ENCODE results near the gene KCNAB2. TPM values are rescaled to one million over a fixed set of nuclear protein-coding genes. Genes with fewer than 3 reads are reported as not detected.

The KCNAB2 gene
- total RNA-seq, 6 experiments from 2014 or later: 4.4 to 14.8 (median 6.9) TPM

- H3K9me3 ChIP-seq: no peaks in the 10 kb centered on the region
- no peak overlapping the region for H3K27ac ChIP-seq
- no peaks in the 10 kb centered on the region for H3K4me1 ChIP-seq
- intact Hi-C loops (cut with DNase I): no loop called here
- no peaks in the 10 kb centered on the region for H3K27me3 ChIP-seq
- H3K36me3 ChIP-seq: no peaks in the 10 kb centered on the region
- H3K4me3 ChIP-seq: no peak overlapping the region
- no peak for ATAC-seq
- peak in 2 of 3 donors; percentile 9 to 39 for DNase-seq
- WGBS (ENCODE audit: insufficient coverage, low coverage, low lambda C conversion rate, missing lambda C conversion rate): 57% methylated on average over 9 of the region's 11 CpGs
- TF ChIP-seq CTCF (IDR thresholded peaks at IDR 0.05) (no peak), POLR2A (IDR thresholded peaks at IDR 0.05) (no peak)
These were observed 84.3 kb downstream of the KCNAB2 start for GRCh38 chr1:6130036-6130435.

GRCh38 chr1:6130596-6130995, 84.9 kb downstream of the KCNAB2 start:
- H3K9me3 ChIP-seq: no peaks in the 10 kb centered on the region
- no peak for ATAC-seq
- WGBS (ENCODE audit: insufficient coverage, low coverage, low lambda C conversion rate, missing lambda C conversion rate): no CpG with 5 or more reads among the region's 7 CpGs
- H3K4me3 ChIP-seq: no peak overlapping the region
- intact Hi-C loops (cut with DNase I): no loop called here
- H3K4me1 ChIP-seq: no peaks in the 10 kb centered on the region
- no peak overlapping the region for H3K27ac ChIP-seq
- H3K36me3 ChIP-seq: no peaks in the 10 kb centered on the region
- TF ChIP-seq POLR2A (IDR thresholded peaks at IDR 0.05) (no peak), CTCF (IDR thresholded peaks at IDR 0.05) (no peak)
- H3K27me3 ChIP-seq: no peaks in the 10 kb centered on the region
- DNase-seq: peak in 2 of 3 donors; percentile 10 to 27

- WGBS (ENCODE audit: insufficient coverage, low coverage, low lambda C conversion rate, missing lambda C conversion rate): 80% methylated on average over 1 of the region's 9 CpGs
- Histone ChIP-seq H3K36me3 (no peaks in the 10 kb centered on the region), H3K4me3 (no peak overlapping the region), H3K27me3 (no peaks in the 10 kb centered on the region), H3K4me1 (no peaks in the 10 kb centered on the region), H3K27ac (no peak overlapping the region), H3K9me3 (no peaks in the 10 kb centered on the region)
- ATAC-seq: no peak
- TF ChIP-seq CTCF (IDR thresholded peaks at IDR 0.05) (no peak), POLR2A (IDR thresholded peaks at IDR 0.05) (no peak)
- peak in 2 of 3 donors; percentile 7 to 26 for DNase-seq
- intact Hi-C loops (cut with DNase I): no loop called here
These were observed 85.9 kb downstream of the KCNAB2 start for GRCh38 chr1:6131561-6131960.

- no peak for TF ChIP-seq CTCF (IDR thresholded peaks at IDR 0.05)
- TF ChIP-seq POLR2A (IDR thresholded peaks at IDR 0.05): no peak
- WGBS (ENCODE audit: insufficient coverage, low coverage, low lambda C conversion rate, missing lambda C conversion rate): 61% methylated on average over 6 of the region's 15 CpGs
- H3K9me3 ChIP-seq: no peaks in the 10 kb centered on the region
- peak in 1 of 3 donors; percentile 37 for DNase-seq
- no peaks in the 10 kb centered on the region for H3K27me3 ChIP-seq
- intact Hi-C loops (cut with DNase I): no loop called here
- H3K4me3 ChIP-seq: no peak overlapping the region
- H3K27ac ChIP-seq: no peak overlapping the region
- H3K36me3 ChIP-seq: no peaks in the 10 kb centered on the region
- ATAC-seq: no peak
- H3K4me1 ChIP-seq: no peaks in the 10 kb centered on the region
These were observed 87.6 kb downstream of the KCNAB2 start for GRCh38 chr1:6133146-6133895.

All from right lobe of liver (tissue), 6 donors.